Measurements from ENCODE around the gene LRCOL1.

LRCOL1 gene

GRCh38 chr12:132635076-132635955, 24.9 kb upstream of the LRCOL1 start:
- no peak for DNase-seq (ENCODE audit: low read depth)

- DNase-seq (ENCODE audit: low read depth) = no peak
Observed at GRCh38 chr12:132634411-132634990, 24.1 kb upstream of the LRCOL1 start.

- DNase-seq (ENCODE audit: low read depth) = no peak
Observed at GRCh38 chr12:132633901-132634300, 23.5 kb upstream of the LRCOL1 start.

- no peak for DNase-seq (ENCODE audit: low read depth)
Observed at GRCh38 chr12:132633398-132633797, 23.0 kb upstream of the LRCOL1 start.

- no peak for DNase-seq (ENCODE audit: low read depth)
Observed at GRCh38 chr12:132632521-132633228, 22.3 kb upstream of the LRCOL1 start.

- no peak for DNase-seq (ENCODE audit: low read depth)
Observed at GRCh38 chr12:132631666-132632065, 21.3 kb upstream of the LRCOL1 start.

GRCh38 chr12:132630672-132631071, 20.3 kb upstream of the LRCOL1 start:
- no peak for DNase-seq (ENCODE audit: low read depth)

- DNase-seq (ENCODE audit: low read depth) = no peak
Observed at GRCh38 chr12:132629330-132629729, 18.9 kb upstream of the LRCOL1 start.

GRCh38 chr12:132625731-132626430, 15.5 kb upstream of the LRCOL1 start:
- no peak for DNase-seq (ENCODE audit: low read depth)

- no peak for DNase-seq (ENCODE audit: low read depth)
Observed at GRCh38 chr12:132624910-132625630, 14.7 kb upstream of the LRCOL1 start.

- no peak for DNase-seq (ENCODE audit: low read depth)
Observed at GRCh38 chr12:132624186-132624855, 13.9 kb upstream of the LRCOL1 start.

GRCh38 chr12:132623072-132623869, 12.9 kb upstream of the LRCOL1 start:
- DNase-seq (ENCODE audit: low read depth) = no peak

- DNase-seq (ENCODE audit: low read depth) = no peak
Observed at GRCh38 chr12:132622437-132623071, 12.2 kb upstream of the LRCOL1 start.

- no peak for DNase-seq (ENCODE audit: low read depth)
Observed at GRCh38 chr12:132621657-132622435, 11.5 kb upstream of the LRCOL1 start.

- no peak for DNase-seq (ENCODE audit: low read depth)
Observed at GRCh38 chr12:132620899-132621656, 10.7 kb upstream of the LRCOL1 start.

- no peak for DNase-seq (ENCODE audit: low read depth)
Observed at GRCh38 chr12:132620113-132620898, 9.9 kb upstream of the LRCOL1 start.

- DNase-seq (ENCODE audit: low read depth) = no peak
Observed at GRCh38 chr12:132619386-132620112, 9.2 kb upstream of the LRCOL1 start.
